OCI-LY3 (cell line): ENCODE data around the gene TEX22.

Experiments used
- H2AFZ ChIP-seq: fragments of 200-600, 300-600 bp; shearing (Covaris generic); 2 replicates; pipeline ENCODE4 v1.6.0; 2014; ENCODE audit warnings: antibody characterized with exemption, low read depth, low read length
- H3K27ac ChIP-seq: fragments of 200-600, 300-600 bp; sonication (generic); 2 replicates; pipeline ENCODE4 v1.5.1; 2014; ENCODE audit warnings: mild to moderate bottlenecking, low read length, moderate library complexity, mixed read lengths
- H3K27me3 ChIP-seq: fragments of 200-600, 300-600 bp; sonication (generic); 2 replicates; pipeline ENCODE4 v1.6.1; 2014; ENCODE audit warnings: low read depth, low read length, mixed read lengths
- H3K36me3 ChIP-seq: fragments of 200-600, 300-600 bp; sonication (generic); replicated peaks from 2 replicates; pipeline ENCODE3; 2014; ENCODE audit warnings: low read depth, low read length, mixed read lengths
- H3K4me1 ChIP-seq: fragments of 300-600, 200-600 bp; sonication (generic); 2 replicates; pipeline ENCODE4 v1.6.1; 2014; ENCODE audit warnings: low read length, mixed read lengths
- H3K4me2 ChIP-seq: fragments of 200-600, 300-600 bp; sonication (generic); 2 replicates; pipeline ENCODE4 v1.6.1; 2014; ENCODE audit warnings: low read length, mixed read lengths
- H3K4me3 ChIP-seq: fragments of 300-600, 200-600 bp; sonication (generic); 2 replicates; pipeline ENCODE4 v1.5.1; 2014; ENCODE audit warnings: antibody characterized with exemption, mild to moderate bottlenecking, low read length, moderate library complexity
- H3K79me2 ChIP-seq: fragments of 300-600, 200-600 bp; shearing (Covaris generic); 2 replicates; pipeline ENCODE4 v1.6.1; 2014; ENCODE audit warnings: mild to moderate bottlenecking, low read length, mixed read lengths
- H3K9ac ChIP-seq: fragments of 300-600, 200-600 bp; shearing (Covaris generic); 2 replicates; pipeline ENCODE4 v1.6.0; 2014; ENCODE audit warnings: mild to moderate bottlenecking, low read length, moderate library complexity
- H3K9me3 ChIP-seq: fragments of 200-600, 300-600 bp; shearing (Covaris generic); 2 replicates; pipeline ENCODE4 v1.6.1; 2014; ENCODE audit warnings: low read length, mixed read lengths; ENCODE audit not compliant: insufficient read depth
- H4K20me1 ChIP-seq: fragments of 200-600, 300-600 bp; sonication (generic); 2 replicates; pipeline ENCODE4 v1.6.1; 2016; ENCODE audit warnings: low read length, mixed read lengths; ENCODE audit not compliant: insufficient read depth
- EZH2phosphoT487 ChIP-seq: fragments of 200-600 bp; shearing (Covaris generic); IDR thresholded peaks from 2 replicates; pipeline ENCODE4 v1.6.1; 2018; ENCODE audit warnings: antibody characterized with exemption, mixed run types, low read depth
- TF ChIP-seq, protein P1 (sequence below): fragments of 200-600, 300-600 bp; sonication (generic); IDR thresholded peaks from 2 replicates; pipeline ENCODE4 v1.5.1; 2014; ENCODE audit warnings: antibody characterized with exemption, low read length, low read depth

Gene TEX22

DNA sequence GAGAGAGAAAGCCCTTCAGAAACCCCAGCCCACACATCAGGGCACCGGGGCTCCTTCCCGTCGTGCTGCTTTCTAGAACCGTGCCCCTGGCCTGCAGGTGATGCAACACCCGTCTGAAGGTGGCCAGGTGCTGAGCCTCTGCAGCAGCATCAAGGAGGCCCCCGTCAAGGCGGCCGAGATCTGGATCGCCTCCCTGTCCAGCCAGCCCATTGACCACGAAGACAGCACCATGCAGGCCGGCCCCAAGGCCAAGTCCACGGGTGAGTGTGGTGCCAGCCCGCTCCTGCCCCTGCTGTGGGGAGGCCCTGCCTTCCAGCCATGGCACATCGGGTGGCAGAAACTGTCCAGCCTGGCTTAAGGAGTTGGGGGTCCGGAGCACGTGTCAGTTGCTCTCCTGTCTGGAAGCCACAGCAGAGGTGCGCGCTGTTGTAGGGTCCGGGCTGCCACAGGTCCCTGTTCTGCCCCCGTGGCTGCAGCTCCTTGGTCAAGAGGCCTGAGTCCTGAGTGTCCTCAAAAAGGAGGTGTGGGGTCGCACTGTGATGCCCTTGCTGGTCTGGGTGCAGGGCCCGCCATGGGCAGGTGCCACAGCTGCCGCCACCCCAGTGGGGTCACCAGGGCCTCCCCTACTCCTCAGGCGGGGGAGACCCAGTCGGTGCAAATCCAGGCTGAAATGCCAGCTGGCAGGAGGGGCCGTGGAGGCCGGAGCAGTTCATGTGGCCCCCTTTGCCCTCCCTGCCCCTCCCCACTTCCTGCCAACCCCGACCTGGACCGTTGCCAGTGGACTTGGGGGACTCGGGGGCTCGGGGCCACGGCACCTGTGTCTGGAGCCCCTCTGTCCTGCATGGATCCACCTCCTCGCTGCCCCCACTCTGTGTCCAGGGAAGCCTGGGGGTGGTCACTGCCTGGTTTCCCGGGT is 31.0 kb upstream of the TEX22 start:
- no peaks in the 10 kb centered on the region for H3K4me1 ChIP-seq
- H3K9ac ChIP-seq = no peak overlapping the region
- no peaks in the 10 kb centered on the region for H4K20me1 ChIP-seq
- no peak overlapping the region for H2AFZ ChIP-seq
- no peak overlapping the region for H3K4me3 ChIP-seq
- H3K27ac ChIP-seq = no peak overlapping the region
- H3K9me3 ChIP-seq = no peaks in the 10 kb centered on the region
- no peak for TF ChIP-seq EZH2phosphoT487
- TF ChIP-seq, protein P1, sequence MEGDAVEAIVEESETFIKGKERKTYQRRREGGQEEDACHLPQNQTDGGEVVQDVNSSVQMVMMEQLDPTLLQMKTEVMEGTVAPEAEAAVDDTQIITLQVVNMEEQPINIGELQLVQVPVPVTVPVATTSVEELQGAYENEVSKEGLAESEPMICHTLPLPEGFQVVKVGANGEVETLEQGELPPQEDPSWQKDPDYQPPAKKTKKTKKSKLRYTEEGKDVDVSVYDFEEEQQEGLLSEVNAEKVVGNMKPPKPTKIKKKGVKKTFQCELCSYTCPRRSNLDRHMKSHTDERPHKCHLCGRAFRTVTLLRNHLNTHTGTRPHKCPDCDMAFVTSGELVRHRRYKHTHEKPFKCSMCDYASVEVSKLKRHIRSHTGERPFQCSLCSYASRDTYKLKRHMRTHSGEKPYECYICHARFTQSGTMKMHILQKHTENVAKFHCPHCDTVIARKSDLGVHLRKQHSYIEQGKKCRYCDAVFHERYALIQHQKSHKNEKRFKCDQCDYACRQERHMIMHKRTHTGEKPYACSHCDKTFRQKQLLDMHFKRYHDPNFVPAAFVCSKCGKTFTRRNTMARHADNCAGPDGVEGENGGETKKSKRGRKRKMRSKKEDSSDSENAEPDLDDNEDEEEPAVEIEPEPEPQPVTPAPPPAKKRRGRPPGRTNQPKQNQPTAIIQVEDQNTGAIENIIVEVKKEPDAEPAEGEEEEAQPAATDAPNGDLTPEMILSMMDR = no peak
- H3K36me3 ChIP-seq = no peaks in the 10 kb centered on the region
- H3K4me2 ChIP-seq = no peak overlapping the region
- no peaks in the 10 kb centered on the region for H3K79me2 ChIP-seq
- no peaks in the 10 kb centered on the region for H3K27me3 ChIP-seq

DNA sequence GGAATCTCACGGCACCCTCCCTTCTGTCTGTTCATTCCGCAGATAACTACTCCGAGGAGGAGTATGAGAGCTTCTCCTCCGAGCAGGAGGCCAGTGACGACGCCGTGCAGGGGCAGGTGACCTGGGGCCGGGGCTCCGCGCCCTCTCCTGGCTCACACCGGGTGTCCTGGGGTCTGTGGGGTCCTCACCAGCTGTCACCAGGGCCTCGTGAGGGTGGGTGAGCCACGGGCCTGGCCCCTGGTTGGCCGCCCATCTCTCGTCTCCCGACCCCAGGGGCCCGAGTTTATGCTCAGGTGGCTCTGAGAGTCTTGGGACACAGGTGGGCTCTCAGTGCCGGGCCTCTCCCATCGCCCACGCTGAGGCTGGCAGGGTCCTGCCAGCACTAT is 30.3 kb upstream of the TEX22 start:
- no peaks in the 10 kb centered on the region for H3K9me3 ChIP-seq
- no peak overlapping the region for H3K9ac ChIP-seq
- no peak overlapping the region for H3K27ac ChIP-seq
- no peaks in the 10 kb centered on the region for H3K36me3 ChIP-seq
- H3K79me2 ChIP-seq = no peaks in the 10 kb centered on the region
- TF ChIP-seq, protein P1 = no peak
- TF ChIP-seq EZH2phosphoT487 = no peak
- H3K4me1 ChIP-seq = no peaks in the 10 kb centered on the region
- no peak overlapping the region for H3K4me2 ChIP-seq
- H3K4me3 ChIP-seq = no peak overlapping the region
- H2AFZ ChIP-seq = no peak overlapping the region
- H4K20me1 ChIP-seq = no peaks in the 10 kb centered on the region
- no peaks in the 10 kb centered on the region for H3K27me3 ChIP-seq

DNA sequence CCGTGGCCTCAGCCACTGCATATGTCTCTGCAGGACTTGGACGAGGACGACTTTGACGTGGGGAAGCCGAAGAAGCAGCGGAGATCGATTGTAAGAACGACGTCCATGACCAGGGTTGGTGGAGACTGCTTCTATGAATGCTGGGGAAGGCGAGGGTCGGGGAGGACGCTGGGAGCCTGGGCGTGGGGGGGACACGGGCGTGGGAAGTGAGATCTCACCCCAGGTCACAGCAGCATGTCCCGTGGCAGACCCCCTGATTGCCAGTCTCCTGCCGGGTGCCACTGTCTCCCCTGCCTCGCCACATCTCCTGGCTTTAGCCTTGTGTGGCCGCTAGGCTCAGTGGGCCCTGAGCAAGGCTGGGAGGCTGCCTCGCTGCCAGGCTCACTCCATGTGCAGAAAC is 29.9 kb upstream of the TEX22 start:
- H3K79me2 ChIP-seq = no peaks in the 10 kb centered on the region
- no peak overlapping the region for H3K27ac ChIP-seq
- no peak for TF ChIP-seq EZH2phosphoT487
- TF ChIP-seq, protein P1 = no peak
- no peak overlapping the region for H3K4me3 ChIP-seq
- H3K4me1 ChIP-seq = no peaks in the 10 kb centered on the region
- no peaks in the 10 kb centered on the region for H3K27me3 ChIP-seq
- no peak overlapping the region for H3K9ac ChIP-seq
- no peaks in the 10 kb centered on the region for H3K36me3 ChIP-seq
- no peaks in the 10 kb centered on the region for H4K20me1 ChIP-seq
- H3K4me2 ChIP-seq = no peak overlapping the region
- no peaks in the 10 kb centered on the region for H3K9me3 ChIP-seq
- H2AFZ ChIP-seq = no peak overlapping the region

DNA sequence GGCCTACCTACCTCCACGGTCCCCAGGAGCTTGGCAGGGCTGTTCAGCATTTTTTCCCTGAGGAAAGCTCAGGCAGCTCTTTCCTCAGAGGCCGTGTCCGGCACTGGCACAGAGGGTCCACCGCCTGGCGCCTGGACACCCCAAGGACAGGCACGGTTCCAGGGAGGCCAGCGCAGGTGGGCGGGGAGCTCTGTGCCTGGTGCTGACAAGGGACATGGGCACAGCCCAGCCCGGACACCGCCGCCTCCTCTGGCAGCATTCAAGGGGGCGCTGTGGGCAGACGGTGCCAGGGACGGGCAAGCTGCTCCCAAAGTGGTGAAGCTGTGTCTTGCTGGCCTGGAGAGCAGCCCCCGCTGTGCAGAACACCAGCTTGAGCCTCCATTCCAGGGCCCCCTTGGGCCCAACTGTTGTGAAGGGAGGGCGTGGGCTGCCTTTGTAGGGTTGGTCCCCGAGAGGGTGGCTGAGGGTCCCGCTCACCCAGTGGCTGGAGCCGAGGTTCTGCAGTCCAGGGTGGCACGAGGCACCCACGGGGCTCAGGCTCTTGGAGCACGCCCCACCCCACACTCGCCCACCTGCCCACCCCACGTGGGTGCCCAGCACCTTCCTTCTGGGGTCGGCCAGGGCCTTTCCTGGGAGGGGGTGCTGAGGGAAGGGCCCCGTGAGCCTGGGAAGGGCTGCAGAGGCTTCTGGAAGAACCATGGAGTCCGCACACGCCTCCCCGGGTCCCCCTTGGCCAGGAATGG is 29.3 kb upstream of the TEX22 start:
- Histone ChIP-seq H3K36me3 (no peaks in the 10 kb centered on the region), H3K79me2 (no peaks in the 10 kb centered on the region), H3K4me3 (no peak overlapping the region), H3K9me3 (no peaks in the 10 kb centered on the region), H3K4me1 (no peaks in the 10 kb centered on the region), H3K4me2 (no peak overlapping the region), H2AFZ (no peak overlapping the region), H4K20me1 (no peaks in the 10 kb centered on the region), H3K9ac (no peak overlapping the region), H3K27ac (no peak overlapping the region), H3K27me3 (no peaks in the 10 kb centered on the region)
- TF ChIP-seq, protein P1 = no peak
- no peak for TF ChIP-seq EZH2phosphoT487
